WI38 (cell line): Measurements from ENCODE around the gene ZNF804A.

ENCODE experiments used
- H3K4me3 ChIP-seq: 2 replicates; pipeline ENCODE4 v1.5.1; 2011; ENCODE audit warnings: low read depth, mild to moderate bottlenecking, control low read depth, low read length
- TF ChIP-seq, protein P1 (sequence below): IDR thresholded peaks from 2 replicates; pipeline ENCODE4 v1.5.1; 2012; ENCODE audit warnings: low read depth, mild to moderate bottlenecking, control low read depth, low read length

ZNF804A gene

DNA sequence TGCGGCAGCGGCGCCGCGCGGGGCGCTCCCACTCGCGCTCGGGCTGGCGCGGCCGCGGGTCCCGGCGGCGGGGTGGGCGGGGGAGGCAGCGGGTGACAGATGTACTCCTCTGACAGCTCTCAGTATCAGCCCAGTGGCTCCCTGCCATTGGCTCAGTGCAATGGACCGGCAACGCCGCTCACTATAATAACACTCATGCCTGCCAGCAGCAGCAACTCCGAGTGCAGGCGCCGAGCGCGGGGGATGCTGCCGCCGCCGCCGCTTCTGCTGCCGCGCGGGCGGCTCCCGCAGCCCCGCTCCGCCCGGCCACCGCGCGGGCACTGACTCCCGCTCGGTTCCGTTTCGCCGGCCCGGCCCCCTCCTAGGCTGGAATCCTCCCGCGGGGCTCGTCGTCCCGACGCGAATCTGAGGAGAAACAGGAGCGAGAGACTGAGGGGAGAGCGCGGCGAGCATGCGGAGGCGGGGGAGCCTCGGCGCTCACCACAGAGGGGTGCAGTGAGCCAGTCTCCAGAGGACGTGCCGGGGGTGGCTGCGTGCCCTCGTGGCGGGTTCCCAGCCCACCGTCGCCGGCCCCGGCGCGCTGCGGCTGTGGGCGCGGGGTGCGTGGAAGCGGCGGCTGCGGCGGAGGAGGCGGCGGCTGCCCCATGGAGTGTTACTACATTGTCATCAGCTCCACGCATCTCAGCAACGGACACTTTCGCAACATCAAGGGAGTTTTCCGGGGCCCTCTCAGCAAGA is at the start of gene ZNF804A:
Gene ZNF804A, plus strand, starts transcription at position 214 of the 738 bp plus-strand sequence. Its CDS starts 431 bp downstream, at position 645.
- TF ChIP-seq, protein P1, sequence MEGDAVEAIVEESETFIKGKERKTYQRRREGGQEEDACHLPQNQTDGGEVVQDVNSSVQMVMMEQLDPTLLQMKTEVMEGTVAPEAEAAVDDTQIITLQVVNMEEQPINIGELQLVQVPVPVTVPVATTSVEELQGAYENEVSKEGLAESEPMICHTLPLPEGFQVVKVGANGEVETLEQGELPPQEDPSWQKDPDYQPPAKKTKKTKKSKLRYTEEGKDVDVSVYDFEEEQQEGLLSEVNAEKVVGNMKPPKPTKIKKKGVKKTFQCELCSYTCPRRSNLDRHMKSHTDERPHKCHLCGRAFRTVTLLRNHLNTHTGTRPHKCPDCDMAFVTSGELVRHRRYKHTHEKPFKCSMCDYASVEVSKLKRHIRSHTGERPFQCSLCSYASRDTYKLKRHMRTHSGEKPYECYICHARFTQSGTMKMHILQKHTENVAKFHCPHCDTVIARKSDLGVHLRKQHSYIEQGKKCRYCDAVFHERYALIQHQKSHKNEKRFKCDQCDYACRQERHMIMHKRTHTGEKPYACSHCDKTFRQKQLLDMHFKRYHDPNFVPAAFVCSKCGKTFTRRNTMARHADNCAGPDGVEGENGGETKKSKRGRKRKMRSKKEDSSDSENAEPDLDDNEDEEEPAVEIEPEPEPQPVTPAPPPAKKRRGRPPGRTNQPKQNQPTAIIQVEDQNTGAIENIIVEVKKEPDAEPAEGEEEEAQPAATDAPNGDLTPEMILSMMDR: no peak
- peak within 1 kb of the TSS; percentile 67 for H3K4me3 ChIP-seq

DNA sequence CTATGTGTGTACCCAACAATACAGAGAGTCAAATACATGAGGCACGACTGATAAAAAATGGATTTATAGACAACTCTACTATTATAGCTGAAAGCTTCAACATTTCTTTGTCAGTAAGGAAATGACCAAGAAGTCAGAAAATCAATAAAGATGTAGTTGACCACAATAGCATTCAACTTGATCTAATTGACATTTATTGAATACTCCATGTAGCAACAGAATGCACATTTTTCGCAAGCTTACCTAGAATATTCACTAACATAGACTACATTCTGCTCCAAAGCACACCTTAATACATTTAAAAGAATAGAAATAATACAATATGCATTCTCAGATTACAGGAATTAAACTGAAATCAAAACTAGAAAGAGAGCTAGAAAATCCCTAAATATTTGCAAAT is 49.2 kb upstream of the ZNF804A start:
- TF ChIP-seq, protein P1: no peak
- H3K4me3 ChIP-seq: no peak overlapping the region

DNA sequence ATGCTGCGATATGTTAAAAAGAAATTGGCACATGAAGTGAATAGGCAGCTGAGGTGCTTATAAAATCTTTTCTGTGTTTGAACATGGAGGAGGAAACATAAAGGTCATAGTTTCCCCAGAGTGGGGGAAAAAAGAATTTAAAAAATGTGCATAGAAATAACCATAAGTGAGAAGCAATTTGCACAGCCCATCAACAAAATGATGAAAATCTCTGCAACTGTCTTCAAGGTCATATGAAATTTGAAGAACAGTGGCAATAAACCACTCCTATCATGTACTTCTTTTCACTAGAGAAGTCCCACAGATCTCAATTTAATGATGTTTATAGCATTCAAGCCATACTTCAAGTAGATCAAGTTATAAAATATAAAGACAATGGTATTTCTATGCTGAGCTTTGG is 46.7 kb upstream of the ZNF804A start:
- TF ChIP-seq, protein P1: no peak
- H3K4me3 ChIP-seq: no peak overlapping the region

DNA sequence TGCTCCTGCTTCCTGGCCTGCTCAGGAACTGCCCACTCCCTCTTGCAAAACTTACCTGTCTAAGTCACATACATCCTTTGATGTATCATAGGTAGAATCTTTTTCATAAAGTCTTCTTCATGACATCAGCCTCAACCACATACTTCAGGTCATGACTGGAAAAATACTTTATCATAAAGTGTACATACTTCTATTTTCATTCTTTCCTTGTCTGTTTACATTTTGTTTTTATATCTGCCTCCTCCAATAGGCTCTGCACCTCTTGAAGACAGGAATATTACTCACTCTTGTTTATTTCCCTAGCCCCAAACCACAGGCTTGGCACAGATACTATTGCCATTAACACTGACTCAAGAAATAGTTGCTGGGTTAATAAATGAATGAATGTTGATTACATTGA is 43.6 kb upstream of the ZNF804A start:
- TF ChIP-seq, protein P1: no peak
- H3K4me3 ChIP-seq: no peak overlapping the region

DNA sequence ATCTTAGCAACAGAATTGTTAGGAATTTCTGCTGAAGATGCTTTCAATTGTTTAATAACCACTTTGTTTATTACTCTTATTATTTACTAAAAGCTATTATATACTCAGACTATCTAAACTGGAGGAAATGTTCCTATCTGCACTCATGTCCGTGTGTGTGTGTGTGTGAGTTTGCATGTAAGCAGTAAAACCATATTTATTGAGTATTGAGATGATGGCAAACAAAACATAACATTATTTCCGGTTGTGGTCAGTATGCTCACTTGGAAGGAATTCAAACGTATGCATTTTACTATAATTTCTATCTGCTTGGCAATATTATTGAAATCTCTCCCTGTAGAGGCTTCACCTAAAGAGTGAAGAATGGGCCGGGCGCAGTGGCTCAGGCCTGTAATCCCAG is 43.0 kb upstream of the ZNF804A start:
- TF ChIP-seq, protein P1: no peak
- no peak overlapping the region for H3K4me3 ChIP-seq

DNA sequence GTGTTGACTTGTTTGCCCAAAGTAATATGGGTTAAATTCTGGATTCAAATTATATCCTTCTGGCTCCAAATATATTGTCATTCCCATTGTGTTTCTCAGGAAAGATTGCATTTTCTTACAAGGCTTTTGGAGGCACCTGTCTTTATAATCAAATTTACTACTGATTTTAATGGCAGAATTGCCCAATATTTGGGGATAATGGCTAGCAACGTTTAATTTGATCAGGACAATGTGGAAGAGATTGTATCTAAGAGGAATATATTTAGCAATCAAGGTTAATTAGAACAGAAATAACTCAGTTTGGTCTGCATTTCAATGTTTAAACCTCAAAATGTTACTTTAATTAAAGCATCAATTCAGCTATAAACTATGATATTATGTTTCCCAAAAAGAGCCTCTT is 41.7 kb upstream of the ZNF804A start:
- TF ChIP-seq, protein P1: no peak
- H3K4me3 ChIP-seq: no peak overlapping the region

DNA sequence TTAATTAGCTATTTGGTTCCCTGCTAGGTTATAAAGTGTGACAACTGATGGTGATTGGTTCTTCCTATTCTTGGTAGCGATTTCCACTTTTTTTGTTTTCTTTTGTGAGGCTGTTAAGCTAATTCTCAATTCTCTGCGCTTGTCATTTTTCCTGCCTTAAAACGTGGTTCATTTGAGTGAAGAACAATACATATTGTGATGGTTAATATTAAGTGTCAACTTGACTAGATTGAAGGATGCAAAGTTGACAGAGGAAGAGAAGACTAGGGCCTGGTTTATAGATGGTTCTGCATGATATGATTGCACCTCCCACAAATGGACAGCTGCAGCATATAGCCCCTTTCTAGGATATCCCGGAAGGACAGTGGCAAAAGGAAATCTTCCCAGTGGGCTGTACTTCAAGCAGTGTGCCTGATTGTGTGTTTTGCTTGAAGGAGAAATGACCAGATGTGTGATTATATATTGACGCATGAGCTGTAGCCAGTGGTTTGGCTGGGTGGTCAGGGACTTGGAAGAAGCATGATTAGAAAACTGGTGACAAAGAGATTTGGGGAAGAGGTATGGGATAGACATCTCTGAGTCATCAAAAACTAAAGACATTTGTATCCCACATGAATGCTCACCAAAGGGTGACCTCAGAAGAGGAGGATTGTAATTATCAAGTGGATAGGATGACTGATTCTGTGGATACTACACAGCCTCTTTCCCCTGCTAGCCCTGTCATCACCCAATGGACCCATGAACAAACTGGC is 39.4 kb upstream of the ZNF804A start:
- TF ChIP-seq, protein P1: no peak
- H3K4me3 ChIP-seq: no peak overlapping the region
